Right ventricle myocardium inferior (tissue), 1 donor: ENCODE measurements around the gene CNOT4. TPM values are rescaled to one million over a fixed set of nuclear protein-coding genes. Genes with fewer than 3 reads are reported as not detected.
"Not testable (repeated sequence)": the region's sequence is repeated elsewhere in the genome, so short reads cannot be mapped to it uniquely, and the experiment has no call there.

Experiments
- ATAC-seq: fragments of 200-7000 bp; cut with Tn5 transposase; one replicate; pipeline ENCODE4 v1.9.1; 2020; ENCODE audit warnings: mild to moderate bottlenecking, moderate library complexity
- DNase-seq: peaks from one replicate; pipeline ENCODE4 v3.0.0; 2021; ENCODE audit errors: missing footprints
- intact Hi-C: fragments of 100-400 bp; cut with DNase I; formaldehyde crosslinking; loops from one replicate; pipeline ENCODE4 v1.11.0; 2022
- total RNA-seq: library from RNA; stranded (reverse); fragmentation: NEBNext Ultra II Directional; extraction: Animal tissue kit (Norgen Biotek cat#: 25700); gene quantifications from one replicate; pipeline ENCODE4 v1.2.1, GENCODE V29; 2021
- donor health status: DM: no; HTN: yes; CAD: no; lungs with severe emphysema.

The CNOT4 gene
- total RNA-seq, 1 donor from 2014 or later: 26.6 TPM

- ATAC-seq, intact Hi-C loops, DNase-seq: not testable (repeated sequence)
Observed at GRCh38 chr7:135469705-135470104, 40.2 kb downstream of the CNOT4 start.

- intact Hi-C loops: no loop called here
- ATAC-seq (no peak), DNase-seq (no peak)
Observed at GRCh38 chr7:135467207-135467711, 42.6 kb downstream of the CNOT4 start.

GRCh38 chr7:135466442-135467206 is 43.3 kb downstream of the CNOT4 start:
- ATAC-seq: no peak
- no peak for DNase-seq
- intact Hi-C loops: no loop called here

GRCh38 chr7:135463908-135464307 is 46.0 kb downstream of the CNOT4 start:
- DNase-seq: no peak
- ATAC-seq: no peak
- intact Hi-C loops: no loop called here

GRCh38 chr7:135459951-135460567 is 49.8 kb downstream of the CNOT4 start:
- intact Hi-C loops: no loop called here
- ATAC-seq (no peak), DNase-seq (no peak)

GRCh38 chr7:135459076-135459475 is 50.8 kb downstream of the CNOT4 start:
- ATAC-seq: no peak
- intact Hi-C loops: no loop called here

GRCh38 chr7:135454060-135454459 is 55.8 kb downstream of the CNOT4 start:
- no peak for DNase-seq
- intact Hi-C loops: no loop called here
- no peak for ATAC-seq

More at GRCh38 chr7:135459076-135459475, 50.8 kb downstream of the CNOT4 start:
- DNase-seq: no peak

- no peak for DNase-seq
- ATAC-seq: no peak
- intact Hi-C loops: no loop called here
Observed at GRCh38 chr7:135449436-135449835, 60.5 kb downstream of the CNOT4 start.

- intact Hi-C loops: no loop called here
- DNase-seq: no peak
- ATAC-seq: no peak
Observed at GRCh38 chr7:135448753-135449152, 61.1 kb downstream of the CNOT4 start.

- ATAC-seq (no peak), DNase-seq (no peak)
- intact Hi-C loops: no loop called here
Observed at GRCh38 chr7:135447748-135448147, 62.2 kb downstream of the CNOT4 start.

GRCh38 chr7:135445690-135446089 is 64.2 kb downstream of the CNOT4 start:
- DNase-seq: no peak
- intact Hi-C loops: no loop called here
- ATAC-seq: no peak

- DNase-seq, ATAC-seq, intact Hi-C loops: not testable (repeated sequence)
Observed at GRCh38 chr7:135445266-135445665, 64.6 kb downstream of the CNOT4 start.

GRCh38 chr7:135441791-135442190 is 68.1 kb downstream of the CNOT4 start:
- DNase-seq: no peak
- intact Hi-C loops: no loop called here
- ATAC-seq: peak; percentile 52

GRCh38 chr7:135434047-135434446 is 75.9 kb downstream of the CNOT4 start:
- intact Hi-C loops: no loop called here
- DNase-seq: no peak
- no peak for ATAC-seq

- intact Hi-C loops: no loop called here
- DNase-seq (no peak), ATAC-seq (no peak)
Observed at GRCh38 chr7:135430626-135431025, 79.3 kb downstream of the CNOT4 start.

GRCh38 chr7:135428879-135429278 is 81.0 kb downstream of the CNOT4 start:
- DNase-seq: no peak
- intact Hi-C loops: no loop called here
- no peak for ATAC-seq

GRCh38 chr7:135428011-135428410 is 81.9 kb downstream of the CNOT4 start:
- no peak for DNase-seq
- intact Hi-C loops: no loop called here
- no peak for ATAC-seq

GRCh38 chr7:135427166-135427565 is 82.7 kb downstream of the CNOT4 start:
- intact Hi-C loops: no loop called here
- DNase-seq: no peak
- no peak for ATAC-seq

- intact Hi-C loops: no loop called here
- ATAC-seq (no peak), DNase-seq (no peak)
Observed at GRCh38 chr7:135425036-135425435, 84.9 kb downstream of the CNOT4 start.

- ATAC-seq (no peak), DNase-seq (no peak)
- intact Hi-C loops: no loop called here
Observed at GRCh38 chr7:135420786-135421185, 89.1 kb downstream of the CNOT4 start.
